Measurements from ENCODE around the gene MLPH. TPM values are rescaled to one million over a fixed set of nuclear protein-coding genes. Genes with fewer than 3 reads are reported as not detected.

MLPH gene
- total and polyA plus RNA-seq, 9 of the 15 experiments (the other 6 are each of a cell fraction or from before 2014, with no cell fraction given), result 0.22 TPM; not detected in 8

DNA sequence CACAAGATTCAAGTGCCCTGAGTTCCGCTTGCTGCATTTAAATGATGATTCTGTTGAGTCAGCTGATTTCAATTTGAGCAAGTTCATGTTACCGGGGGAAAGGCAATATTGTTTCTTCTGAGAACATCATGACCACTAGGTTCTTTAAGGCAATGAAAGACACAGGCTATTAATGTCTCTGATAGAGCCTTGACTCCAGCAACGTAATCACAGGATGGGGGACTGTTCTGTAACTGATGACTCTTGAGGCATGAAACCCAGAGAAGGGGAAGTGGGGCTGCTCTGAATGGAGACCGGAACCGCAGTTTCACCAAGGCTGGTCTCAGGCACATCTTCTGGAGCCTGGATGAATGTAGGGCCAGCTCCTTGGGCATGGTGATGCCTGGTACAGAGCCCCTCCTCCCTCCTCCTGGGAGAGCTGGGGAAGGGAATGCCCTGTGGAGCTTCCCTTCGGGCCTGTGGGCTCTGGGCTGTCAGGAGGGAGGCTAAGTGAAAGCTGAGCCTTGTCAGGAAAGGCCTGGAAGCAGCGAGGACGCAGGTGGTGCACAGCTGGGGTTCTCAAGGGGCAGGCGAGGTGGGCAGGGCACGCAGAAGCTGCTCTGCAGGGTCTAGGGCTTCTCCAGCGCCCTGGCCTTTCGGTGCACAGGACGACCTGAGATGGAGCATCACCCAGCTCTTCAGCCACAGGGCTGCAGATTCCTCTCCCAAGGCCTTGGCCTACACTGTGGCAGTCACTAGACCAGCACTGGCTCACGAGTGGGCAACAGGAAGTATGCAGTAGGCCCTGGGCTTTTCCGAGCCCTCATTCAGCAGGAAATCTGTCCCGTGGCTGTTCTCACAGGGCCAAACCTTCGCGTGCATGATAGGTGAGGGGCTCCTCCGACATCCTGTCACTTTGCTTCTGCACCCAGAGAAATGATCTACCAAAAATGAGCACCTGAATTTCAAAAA is 42.7 kb downstream of the MLPH start:
- Histone ChIP-seq H3K9ac (ENCODE audit: insufficient read depth in 1 of 2, low read depth in 2 of 2, low read length in 2 of 2) (no peak overlapping the region), H3K79me2 (ENCODE audit: control insufficient read depth, insufficient read depth, low read length) (no peaks in the 10 kb centered on the region), H3K36me3 (ENCODE audit: control insufficient read depth, insufficient read depth, low read length) (no peaks in the 10 kb centered on the region), H3K27me3 (ENCODE audit: control insufficient read depth in 2 of 2, insufficient read depth in 2 of 2, low read length in 2 of 2) (peaks cover 0 to 51% of the 10 kb centered on the region in 2 experiments; a peak in 3 of 5 replicates), H3K9me1 (ENCODE audit: control insufficient read depth, insufficient read depth, low read length) (no peaks in the 10 kb centered on the region), H3K4me2 (ENCODE audit: insufficient read depth, low read length) (no peak overlapping the region), H4K20me1 (replicated peaks; ENCODE audit: control insufficient read depth, insufficient read depth, low read length) (no peaks in the 10 kb centered on the region), H3K27ac (ENCODE audit: extremely low read depth, low read depth, low read length) (no peak overlapping the region), H2AFZ (ENCODE audit: low read depth, low read length) (no peak overlapping the region), H3K4me3 (no peak overlapping the region), H3K9me3 (replicated peaks; ENCODE audit: control insufficient read depth, insufficient read depth, low read depth, low read length) (no peaks in the 10 kb centered on the region), H3K4me1 (replicated peaks in 1 of 2; ENCODE audit: control insufficient read depth in 2 of 2, insufficient read depth in 2 of 2, low read length in 2 of 2) (no peaks in the 10 kb centered on the region)
- BruUV-seq (replicated peaks), result no TSS peak
- intact Hi-C loops (cut with micrococcal nuclease), result no loop called here
- ChIA-PET POLR2A (no interaction called here), CTCF (ENCODE audit: low intra/inter-chr PET ratio) (no interaction called here)
- ATAC-seq (no peak), FAIRE-seq (no peak), DNase-seq (ENCODE audit: extremely low read depth in 1 of 4, low spot score in 3 of 4) (no peak)
- in situ Hi-C loops (cut with MboI), result no loop called here
- WGBS (ENCODE audit: insufficient coverage, low coverage, missing lambda C conversion rate), result 2% methylated on average over 11 of the region's 19 CpGs
- TF ChIP-seq HLTF (IDR thresholded peaks at IDR 0.05) (no peak), NONO (IDR thresholded peaks at IDR 0.05; ENCODE audit: low read depth in 2 of 2, low read length in 1 of 2) (no peak), POLR2G (IDR thresholded peaks at IDR 0.05; ENCODE audit: low read depth, low read length) (no peak), RB1 (IDR thresholded peaks at IDR 0.05; ENCODE audit: low read depth) (no peak), MAFF (IDR thresholded peaks at IDR 0.05; ENCODE audit: low read length) (peak; percentile 86), MAFG (tag; conservative IDR thresholded peaks at IDR 0.05) (peak; percentile 84), ASH1L (IDR thresholded peaks at IDR 0.05; ENCODE audit: borderline replicate concordance, low read depth, partially characterized antibody) (no peak)
- TF ChIP-seq, protein P1, sequence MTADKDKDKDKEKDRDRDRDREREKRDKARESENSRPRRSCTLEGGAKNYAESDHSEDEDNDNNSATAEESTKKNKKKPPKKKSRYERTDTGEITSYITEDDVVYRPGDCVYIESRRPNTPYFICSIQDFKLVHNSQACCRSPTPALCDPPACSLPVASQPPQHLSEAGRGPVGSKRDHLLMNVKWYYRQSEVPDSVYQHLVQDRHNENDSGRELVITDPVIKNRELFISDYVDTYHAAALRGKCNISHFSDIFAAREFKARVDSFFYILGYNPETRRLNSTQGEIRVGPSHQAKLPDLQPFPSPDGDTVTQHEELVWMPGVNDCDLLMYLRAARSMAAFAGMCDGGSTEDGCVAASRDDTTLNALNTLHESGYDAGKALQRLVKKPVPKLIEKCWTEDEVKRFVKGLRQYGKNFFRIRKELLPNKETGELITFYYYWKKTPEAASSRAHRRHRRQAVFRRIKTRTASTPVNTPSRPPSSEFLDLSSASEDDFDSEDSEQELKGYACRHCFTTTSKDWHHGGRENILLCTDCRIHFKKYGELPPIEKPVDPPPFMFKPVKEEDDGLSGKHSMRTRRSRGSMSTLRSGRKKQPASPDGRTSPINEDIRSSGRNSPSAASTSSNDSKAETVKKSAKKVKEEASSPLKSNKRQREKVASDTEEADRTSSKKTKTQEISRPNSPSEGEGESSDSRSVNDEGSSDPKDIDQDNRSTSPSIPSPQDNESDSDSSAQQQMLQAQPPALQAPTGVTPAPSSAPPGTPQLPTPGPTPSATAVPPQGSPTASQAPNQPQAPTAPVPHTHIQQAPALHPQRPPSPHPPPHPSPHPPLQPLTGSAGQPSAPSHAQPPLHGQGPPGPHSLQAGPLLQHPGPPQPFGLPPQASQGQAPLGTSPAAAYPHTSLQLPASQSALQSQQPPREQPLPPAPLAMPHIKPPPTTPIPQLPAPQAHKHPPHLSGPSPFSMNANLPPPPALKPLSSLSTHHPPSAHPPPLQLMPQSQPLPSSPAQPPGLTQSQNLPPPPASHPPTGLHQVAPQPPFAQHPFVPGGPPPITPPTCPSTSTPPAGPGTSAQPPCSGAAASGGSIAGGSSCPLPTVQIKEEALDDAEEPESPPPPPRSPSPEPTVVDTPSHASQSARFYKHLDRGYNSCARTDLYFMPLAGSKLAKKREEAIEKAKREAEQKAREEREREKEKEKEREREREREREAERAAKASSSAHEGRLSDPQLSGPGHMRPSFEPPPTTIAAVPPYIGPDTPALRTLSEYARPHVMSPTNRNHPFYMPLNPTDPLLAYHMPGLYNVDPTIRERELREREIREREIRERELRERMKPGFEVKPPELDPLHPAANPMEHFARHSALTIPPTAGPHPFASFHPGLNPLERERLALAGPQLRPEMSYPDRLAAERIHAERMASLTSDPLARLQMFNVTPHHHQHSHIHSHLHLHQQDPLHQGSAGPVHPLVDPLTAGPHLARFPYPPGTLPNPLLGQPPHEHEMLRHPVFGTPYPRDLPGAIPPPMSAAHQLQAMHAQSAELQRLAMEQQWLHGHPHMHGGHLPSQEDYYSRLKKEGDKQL (CRISPR knock-in tag; IDR thresholded peaks at IDR 0.05; ENCODE audit: borderline replicate concordance), result no peak

Data from K562 (cell line).